GM18505 (cell line): ENCODE results near the gene MEFV.
A peak's percentile ranks its signal among the peaks of the same experiment; 100 is the strongest.

Source experiments
- ATAC-seq: cut with Tn5 transposase; IDR thresholded peaks from one replicate; pipeline ENCODE4 v1.9.1; 2021; ENCODE audit not compliant: unreplicated experiment
- POLR2A ChIP-seq: IDR thresholded peaks from 4 replicates; pipeline ENCODE4 v1.6.1; 2011; ENCODE audit warnings: borderline replicate concordance; ENCODE audit not compliant: insufficient read depth, insufficient read length; ENCODE audit errors: extremely low read depth

The MEFV gene, protein sequence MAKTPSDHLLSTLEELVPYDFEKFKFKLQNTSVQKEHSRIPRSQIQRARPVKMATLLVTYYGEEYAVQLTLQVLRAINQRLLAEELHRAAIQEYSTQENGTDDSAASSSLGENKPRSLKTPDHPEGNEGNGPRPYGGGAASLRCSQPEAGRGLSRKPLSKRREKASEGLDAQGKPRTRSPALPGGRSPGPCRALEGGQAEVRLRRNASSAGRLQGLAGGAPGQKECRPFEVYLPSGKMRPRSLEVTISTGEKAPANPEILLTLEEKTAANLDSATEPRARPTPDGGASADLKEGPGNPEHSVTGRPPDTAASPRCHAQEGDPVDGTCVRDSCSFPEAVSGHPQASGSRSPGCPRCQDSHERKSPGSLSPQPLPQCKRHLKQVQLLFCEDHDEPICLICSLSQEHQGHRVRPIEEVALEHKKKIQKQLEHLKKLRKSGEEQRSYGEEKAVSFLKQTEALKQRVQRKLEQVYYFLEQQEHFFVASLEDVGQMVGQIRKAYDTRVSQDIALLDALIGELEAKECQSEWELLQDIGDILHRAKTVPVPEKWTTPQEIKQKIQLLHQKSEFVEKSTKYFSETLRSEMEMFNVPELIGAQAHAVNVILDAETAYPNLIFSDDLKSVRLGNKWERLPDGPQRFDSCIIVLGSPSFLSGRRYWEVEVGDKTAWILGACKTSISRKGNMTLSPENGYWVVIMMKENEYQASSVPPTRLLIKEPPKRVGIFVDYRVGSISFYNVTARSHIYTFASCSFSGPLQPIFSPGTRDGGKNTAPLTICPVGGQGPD

DNA sequence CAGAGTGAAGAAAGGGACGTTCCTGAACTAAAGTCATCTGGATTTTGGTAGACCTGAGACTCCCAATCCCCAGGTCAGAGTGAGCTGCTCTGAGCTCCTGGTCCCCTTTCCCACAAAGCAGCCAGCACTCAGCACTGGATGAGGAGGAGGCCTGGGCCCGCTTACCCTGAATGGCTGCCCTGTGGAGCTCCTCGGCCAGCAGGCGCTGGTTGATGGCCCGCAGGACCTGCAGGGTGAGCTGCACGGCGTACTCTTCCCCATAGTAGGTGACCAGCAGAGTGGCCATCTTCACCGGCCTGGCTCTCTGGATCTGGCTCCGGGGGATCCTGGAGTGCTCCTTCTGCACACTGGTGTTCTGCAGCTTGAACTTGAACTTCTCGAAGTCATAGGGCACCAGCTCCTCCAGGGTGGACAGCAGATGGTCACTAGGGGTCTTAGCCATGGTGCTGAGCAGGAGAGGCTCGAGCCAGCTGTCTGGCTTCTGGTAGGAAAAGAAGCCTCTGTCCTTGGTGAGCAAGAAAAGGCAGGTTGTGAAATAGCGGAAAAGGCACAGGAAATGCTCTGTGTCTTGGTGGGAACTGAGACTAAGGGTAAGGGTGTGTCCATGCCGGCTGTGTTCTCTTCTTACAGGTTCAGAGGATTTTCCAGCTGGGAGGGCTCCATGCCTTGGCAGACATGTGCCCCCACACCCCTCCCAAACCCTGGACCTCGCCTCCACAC, at the start of gene MEFV:
Gene MEFV, minus strand, starts transcription at position 488 of the 720 bp plus-strand sequence. Its CDS starts 46 bp downstream, at position 442.
- no peak for ATAC-seq
- TF ChIP-seq POLR2A = no peak

DNA sequence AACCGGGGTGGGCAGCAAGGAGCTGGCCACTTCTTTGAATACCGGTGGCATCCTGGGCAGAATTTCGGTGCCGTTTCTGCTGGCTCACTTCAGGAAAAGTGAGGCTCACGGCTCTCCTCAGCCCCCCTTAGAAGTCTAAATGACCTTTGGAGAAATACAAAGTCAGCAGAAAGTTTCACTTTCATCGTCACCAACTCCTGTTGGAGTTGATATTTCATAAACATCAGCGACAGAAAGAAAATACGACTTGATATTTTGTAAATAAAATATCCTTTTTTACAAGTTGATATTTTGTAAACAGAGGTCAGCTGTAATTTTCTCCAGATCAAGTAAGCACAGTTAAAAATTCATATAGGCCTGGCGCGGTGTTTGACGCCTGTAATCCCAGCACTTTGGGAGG, 49.6 kb upstream of the MEFV start:
- no peak for TF ChIP-seq POLR2A
- no peak for ATAC-seq

DNA sequence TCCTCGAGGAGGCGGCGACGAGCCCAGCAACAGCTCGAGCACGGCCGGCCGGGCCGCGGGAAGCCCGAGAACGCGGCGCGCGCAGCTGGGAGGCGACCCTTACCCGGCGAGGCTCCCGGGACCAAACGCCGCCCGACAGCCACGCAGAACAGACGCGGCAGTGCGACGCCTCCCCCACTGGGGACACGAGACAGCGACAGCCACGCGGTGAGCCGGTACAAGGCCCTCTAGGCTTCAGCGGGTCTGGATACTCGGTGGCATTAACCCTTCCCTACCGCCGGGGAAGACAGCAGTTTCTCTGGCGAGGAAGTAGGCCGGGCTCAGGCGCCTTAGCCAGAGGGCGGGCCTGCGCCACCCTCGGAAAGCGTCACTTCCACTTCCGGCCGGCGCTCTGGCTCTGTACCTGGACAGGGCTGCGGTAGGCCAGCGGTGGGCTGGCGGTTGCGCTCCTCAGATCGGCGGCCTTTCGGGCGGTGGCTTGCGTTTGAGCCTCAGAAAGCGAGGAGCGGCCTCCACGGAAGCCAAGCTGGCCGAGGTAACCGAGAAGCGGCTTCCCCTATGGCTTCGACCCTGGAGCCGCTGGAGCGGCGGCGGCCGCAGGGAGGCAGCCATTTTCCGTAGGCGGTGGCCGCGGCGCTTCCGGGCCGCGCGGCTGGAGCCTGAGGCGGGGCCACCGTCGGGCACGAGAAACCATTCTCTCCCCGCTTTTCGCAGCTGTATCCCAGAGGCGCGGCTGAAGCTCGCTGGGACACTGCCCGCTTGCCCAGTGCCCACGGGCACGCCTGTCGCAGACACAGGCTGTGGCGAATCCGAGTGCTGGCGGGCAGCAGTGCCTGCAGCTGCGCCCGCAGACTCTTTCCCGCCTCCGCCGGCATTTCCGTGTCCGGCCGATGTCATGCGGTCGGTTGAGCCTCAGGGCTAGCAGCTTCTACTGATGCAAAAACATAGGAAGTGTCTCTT, 49.0 kb upstream of the MEFV start, which contains the start of the genes TIGD7 and ZNF75A:
Gene TIGD7, minus strand, starts transcription at position 322 of the 960 bp plus-strand sequence. CDS start 4,816 bp downstream, outside the sequence.
Gene ZNF75A, plus strand, starts transcription at position 389 of the 960 bp plus-strand sequence. CDS start 2,932 bp downstream, outside the sequence.
- ATAC-seq = peak; percentile 92
- peak; percentile 92 for TF ChIP-seq POLR2A

DNA sequence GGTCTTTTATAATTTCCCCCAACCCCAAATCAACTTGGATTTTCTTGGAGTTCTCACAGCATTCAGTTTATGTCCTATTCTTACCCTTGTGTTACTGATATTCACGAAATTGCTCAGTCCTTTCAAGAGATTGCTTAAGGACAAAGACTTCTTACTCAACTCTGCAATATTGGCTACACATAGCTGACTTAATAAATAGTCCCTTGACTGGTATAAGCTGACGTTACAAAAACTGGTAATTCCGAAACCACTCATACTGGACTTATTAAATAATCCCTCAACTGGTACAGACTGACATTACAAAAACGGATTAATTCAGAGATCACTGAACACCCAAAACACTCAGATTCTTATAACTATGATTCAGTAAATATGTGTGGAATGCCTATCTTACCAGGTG, 47.9 kb upstream of the MEFV start:
- ATAC-seq = no peak
- TF ChIP-seq POLR2A = no peak

DNA sequence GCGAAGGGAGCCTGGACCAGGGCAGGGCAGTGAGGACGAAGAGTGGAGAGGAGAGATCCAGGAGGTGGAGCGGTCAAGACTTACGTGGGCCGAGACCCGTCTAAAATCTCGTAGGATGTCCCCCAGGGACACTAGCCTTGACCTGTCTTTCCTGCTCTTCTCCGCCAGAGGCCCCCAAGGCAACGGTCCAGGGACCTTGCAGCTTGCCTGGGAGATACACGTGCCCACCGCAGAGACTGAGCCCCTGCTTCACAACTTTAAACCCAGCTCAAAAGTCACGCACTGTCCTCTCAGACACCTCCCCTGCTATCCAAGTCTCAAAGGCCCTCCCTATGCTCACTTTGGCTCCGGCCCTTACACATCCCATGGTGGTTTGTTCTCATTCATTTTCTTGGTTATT, 39.4 kb upstream of the MEFV start:
- TF ChIP-seq POLR2A = no peak
- no peak for ATAC-seq

DNA sequence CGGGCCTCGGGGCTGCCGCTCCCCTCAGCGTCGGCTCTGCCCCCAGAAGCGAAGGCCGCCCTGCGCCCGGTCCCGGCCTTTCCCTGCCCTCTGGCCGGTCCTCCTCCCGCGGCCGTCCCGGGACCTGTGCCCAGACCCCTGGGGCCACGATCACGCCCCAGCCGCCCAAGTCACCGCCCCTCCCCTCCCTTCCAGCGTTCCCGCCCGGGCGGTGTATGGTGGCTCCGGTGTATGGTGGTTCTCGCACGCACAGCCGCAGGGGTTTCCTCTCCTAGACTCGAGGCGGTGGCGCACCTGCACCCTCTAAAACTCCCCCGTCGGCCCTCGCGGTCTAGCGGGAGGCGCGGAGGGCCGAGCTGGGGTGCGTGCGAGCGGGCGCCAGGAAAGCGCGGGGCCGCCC, 38.8 kb upstream of the MEFV start:
- ATAC-seq = no peak
- TF ChIP-seq POLR2A = no peak

DNA sequence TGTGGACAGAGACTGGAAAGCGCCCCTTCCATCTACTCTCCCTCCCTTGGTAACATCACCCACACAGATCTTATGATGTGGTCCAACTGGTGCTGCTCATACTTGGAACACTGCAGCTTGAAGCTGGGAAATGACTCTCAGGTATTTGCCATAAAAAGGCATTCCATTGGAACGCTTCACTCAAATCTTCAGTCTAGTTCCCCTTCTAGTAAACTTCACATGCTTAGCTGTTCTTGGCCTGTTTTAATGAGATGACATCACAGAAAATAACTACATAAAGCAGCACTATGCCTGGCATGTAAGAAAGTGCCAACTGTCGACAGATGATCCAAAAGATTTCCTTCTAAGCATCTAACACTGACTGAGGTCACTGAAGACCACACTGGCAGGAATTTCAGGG, 36.2 kb upstream of the MEFV start:
- no peak for ATAC-seq
- TF ChIP-seq POLR2A = no peak

DNA sequence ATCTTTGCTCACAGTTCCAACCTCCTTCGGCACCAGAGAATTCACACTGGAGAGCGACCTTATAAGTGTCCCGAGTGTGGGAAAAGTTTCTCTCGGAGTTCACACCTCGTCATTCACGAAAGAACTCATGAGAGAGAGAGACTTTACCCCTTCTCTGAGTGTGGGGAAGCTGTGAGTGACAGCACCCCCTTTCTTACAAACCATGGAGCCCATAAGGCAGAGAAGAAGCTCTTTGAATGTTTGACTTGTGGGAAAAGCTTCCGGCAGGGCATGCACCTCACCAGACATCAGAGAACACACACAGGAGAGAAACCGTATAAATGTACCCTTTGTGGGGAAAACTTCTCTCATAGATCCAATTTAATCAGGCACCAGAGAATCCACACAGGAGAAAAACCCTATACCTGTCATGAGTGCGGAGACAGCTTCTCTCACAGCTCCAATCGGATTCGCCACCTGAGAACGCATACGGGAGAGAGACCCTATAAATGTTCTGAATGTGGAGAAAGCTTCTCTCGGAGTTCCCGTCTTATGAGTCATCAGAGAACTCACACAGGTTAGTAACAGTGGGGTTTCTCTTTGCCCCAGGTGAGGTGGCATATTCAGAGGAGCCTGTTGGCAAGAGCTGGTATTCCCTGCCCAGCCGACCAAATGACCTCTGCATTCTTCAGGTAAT, 33.7 kb upstream of the MEFV start:
- no peak for TF ChIP-seq POLR2A
- ATAC-seq = no peak

DNA sequence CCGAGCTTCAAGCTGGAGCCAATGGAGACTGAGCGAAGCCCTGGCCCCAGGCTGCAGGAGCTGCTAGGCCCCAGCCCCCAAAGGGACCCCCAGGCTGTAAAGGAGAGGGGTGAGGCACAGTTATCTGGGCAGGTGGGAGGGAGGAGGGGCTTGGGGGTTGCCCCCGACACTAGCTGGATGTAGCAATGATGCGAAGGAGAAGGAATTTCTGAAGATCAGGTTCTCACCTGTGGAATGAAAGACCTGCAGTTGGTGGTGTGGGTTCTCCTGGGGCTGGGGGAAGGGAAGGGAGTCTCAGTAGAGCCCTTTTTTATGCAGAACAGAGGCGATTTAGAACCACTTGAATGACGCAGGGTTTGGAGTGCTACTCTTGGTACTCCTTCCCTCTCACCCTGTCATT, 28.7 kb upstream of the MEFV start:
- TF ChIP-seq POLR2A = no peak
- ATAC-seq = no peak

DNA sequence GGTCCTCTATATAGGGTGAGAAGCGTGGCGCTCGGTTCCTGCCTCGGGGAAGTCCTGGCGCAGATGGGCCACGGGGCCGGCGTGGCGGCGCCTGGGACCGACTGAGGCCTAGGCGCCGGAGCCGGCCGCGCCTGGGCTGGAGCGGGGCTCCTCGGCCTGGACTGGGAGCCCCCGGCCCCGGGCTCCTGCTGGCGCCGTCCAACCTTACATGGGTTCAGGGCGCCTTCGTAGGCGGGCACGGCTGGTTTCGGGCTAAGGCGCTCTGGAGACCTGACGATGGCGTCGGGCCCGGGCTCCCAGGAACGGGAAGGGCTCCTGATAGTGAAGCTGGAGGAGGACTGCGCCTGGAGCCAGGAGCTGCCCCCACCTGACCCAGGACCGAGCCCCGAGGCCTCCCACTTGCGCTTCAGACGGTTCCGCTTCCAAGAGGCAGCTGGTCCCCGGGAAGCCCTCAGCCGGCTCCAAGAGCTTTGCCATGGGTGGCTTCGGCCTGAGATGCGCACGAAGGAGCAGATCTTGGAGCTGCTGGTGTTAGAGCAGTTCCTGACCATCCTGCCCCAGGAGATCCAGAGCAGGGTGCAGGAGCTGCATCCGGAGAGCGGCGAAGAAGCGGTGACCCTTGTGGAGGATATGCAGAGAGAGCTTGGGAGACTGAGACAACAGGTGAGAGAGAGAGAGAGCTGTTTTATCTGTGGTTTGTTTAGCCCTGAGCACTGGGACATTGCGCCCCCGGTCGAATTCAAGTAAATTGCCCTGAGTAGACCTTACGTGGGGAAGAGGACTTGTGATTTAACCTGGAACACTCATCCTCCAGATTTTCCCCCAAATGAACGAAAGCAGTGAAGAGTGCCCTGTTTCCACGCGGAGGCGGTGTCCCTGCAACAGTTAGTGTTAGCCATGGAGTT, 27.4 kb upstream of the MEFV start:
- ATAC-seq = no peak
- TF ChIP-seq POLR2A = no peak

DNA sequence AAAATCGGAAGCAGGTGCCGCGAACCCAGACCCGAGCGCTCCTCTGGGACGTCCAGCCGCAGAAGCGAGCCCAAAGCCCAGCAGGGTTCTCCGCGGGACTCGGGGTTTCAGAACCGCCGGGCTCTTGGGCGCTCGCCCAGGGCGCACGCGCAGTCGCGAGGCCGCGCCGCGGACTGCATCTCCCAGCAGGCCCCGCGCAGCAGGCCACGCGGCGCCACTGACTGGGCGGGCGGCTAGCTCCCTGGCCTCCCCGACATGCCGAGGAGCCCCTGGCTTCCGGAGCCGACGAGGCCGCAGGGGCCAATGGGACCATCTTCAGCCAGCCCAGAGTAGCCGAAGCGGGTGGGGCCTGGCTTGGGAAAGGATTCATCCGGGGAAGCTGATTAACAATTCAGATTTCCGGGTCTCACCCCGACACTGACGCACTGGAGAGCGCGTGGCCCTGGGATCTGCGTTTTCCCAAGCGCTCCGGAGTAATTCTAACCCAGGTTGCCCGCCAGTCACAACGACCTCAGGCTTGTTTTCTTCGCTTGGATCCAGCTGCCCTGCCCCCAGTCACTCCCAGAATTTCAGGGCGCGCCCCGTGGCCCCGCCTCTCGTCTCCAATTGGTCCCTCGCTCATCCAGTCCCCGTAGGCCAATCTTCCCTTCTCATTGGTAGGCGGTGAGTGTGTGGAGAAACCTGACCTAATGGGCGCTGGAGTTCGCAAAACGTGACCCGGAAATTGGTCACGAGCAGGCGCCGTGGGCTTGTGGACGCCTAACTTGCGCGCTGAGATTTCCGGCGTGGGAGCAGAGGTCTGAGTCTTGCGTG, 26.5 kb upstream of the MEFV start, which contains the start of gene ZNF263:
Gene ZNF263, plus strand, starts transcription at position 762 of the 813 bp plus-strand sequence. CDS start 328 bp downstream, outside the sequence.
- peak; percentile 78 for ATAC-seq
- TF ChIP-seq POLR2A = peak; percentile 79
